Mesenteric fat pad (tissue), 1 donor: ENCODE results near the gene UMODL1. TPM values are rescaled to one million over a fixed set of nuclear protein-coding genes. Genes with fewer than 3 reads are reported as not detected.

Experiments used
- DNase-seq: peaks from one replicate; pipeline ENCODE4 v3.0.0-alpha.2; 2020; ENCODE audit warnings: low spot score
- total RNA-seq: library from RNA; stranded (reverse); fragmentation: NEBNext Ultra II Directional; extraction: Animal tissue kit (Norgen Biotek cat#: 25700); gene quantifications from one replicate; pipeline ENCODE4 v1.2.1, GENCODE V29; 2021
- donor health status: DM: yes; HTN: yes; CAD: no.

The UMODL1 gene
- total RNA-seq, 1 donor from 2014 or later, result not detected

- no peak for DNase-seq
Observed at GRCh38 chr21:42187976-42188653, 117.0 kb downstream of the UMODL1 start.

GRCh38 chr21:42188663-42189062, 117.5 kb downstream of the UMODL1 start:
- DNase-seq, result no peak

GRCh38 chr21:42189431-42189830, 118.3 kb downstream of the UMODL1 start:
- DNase-seq, result no peak

DNA sequence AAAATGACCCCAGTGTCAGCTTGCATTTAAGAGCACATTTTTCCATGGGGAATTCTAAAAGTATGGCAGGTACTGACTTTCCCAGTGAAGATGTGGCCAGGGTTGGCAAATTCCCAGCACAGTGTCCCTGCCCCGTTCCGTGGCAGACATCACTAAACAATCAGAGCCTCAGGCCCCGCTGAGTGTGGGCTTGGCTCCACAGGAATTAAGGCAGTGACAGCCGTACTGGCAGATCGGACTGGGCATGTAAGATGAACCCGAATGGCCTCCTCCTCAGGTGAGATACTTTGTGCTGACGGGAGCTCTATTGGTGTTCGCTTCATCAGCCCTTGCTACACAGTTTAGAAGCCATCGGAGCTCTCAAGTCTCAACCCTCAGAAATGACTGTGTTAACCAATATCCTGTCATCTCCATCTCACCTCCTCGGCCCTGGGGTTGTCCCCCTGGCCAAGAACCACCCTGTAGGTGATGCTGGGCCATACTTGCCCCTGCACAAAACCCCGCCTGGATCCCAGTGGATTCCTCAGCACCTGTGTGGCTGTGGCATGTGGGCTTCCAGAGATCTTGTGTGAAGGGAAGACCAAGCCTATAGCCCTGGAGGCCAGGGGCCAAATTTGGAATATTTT, 118.9 kb downstream of the UMODL1 start:
- no peak for DNase-seq

DNA sequence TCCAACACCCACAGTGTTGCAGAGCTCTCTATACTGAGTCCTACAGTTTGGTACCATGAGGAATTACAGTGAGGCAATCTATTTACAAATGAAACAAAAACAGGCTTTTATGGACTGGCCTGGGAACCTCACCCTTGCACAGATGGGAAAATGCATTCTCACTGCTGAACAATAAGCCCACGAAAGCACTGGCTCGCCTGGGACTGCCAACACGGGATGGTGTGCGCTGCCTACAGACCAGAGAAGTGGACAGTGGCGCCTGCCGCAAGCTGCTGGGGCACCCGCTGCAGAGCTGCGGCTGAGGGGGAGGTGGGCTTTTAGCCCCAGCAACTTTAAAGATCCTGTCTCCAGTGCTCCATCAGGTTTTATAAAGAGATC, 119.4 kb downstream of the UMODL1 start:
- no peak for DNase-seq

DNA sequence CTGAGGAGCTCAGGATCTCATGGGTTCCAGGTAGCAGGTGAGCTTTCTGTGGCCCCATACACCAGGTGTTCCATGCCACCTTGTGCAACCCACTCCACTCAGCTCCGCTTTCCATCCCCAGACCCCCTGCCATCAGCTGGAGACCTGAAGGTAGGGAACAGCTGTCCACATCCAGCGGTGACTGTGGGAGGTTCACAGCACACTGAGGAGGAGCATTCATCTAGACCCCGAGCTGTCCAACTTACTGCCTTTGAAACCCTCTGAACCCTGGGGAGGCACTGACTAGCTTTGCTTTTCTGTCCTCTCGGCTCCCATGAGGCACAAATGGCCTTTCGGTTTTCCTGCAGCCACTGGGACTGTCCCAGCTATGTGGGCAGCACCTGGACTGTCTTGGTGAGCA, 119.9 kb downstream of the UMODL1 start:
- no peak for DNase-seq

- DNase-seq, result no peak
Observed at GRCh38 chr21:42191696-42192595, 120.8 kb downstream of the UMODL1 start.

Other genes with a start within 250 kb of the UMODL1 start
- 8.0 TPM for gene PRDM15, start 192.0 kb upstream of the UMODL1 start, total RNA-seq
- gene C2CD2, start 117.3 kb upstream of the UMODL1 start, total RNA-seq, result 125 TPM
- 19.8 TPM for gene ZBTB21, start 61.0 kb upstream of the UMODL1 start, total RNA-seq
- 25.9 TPM for gene ABCG1, start 147.8 kb downstream of the UMODL1 start, total RNA-seq
- gene TFF3, start 244.1 kb downstream of the UMODL1 start, total RNA-seq, result 5.5 TPM